Stimulated activated CD4-positive, alpha-beta T cell treated with anti-CD3 and anti-CD28 coated beads, Interleukin-4, amount 100 ng/mL, for 48 hours (primary cell): Measurements from ENCODE around the gene ITGB3BP.

Source experiments
- DNase-seq, 2 donors: peaks; one replicate each; pipeline ENCODE4 v3.0.0-alpha.2; 2020; ENCODE audit warnings: low read depth in 2 of 2

ITGB3BP gene

GRCh38 chr1:63418101-63418500 lies 104.9 kb downstream of the ITGB3BP start:
- DNase-seq = no peak

- no peak for DNase-seq
Observed at GRCh38 chr1:63414691-63415365, 108.2 kb downstream of the ITGB3BP start.

- DNase-seq = no peak
Observed at GRCh38 chr1:63413394-63413793, 109.6 kb downstream of the ITGB3BP start.

GRCh38 chr1:63411066-63411465 lies 112.0 kb downstream of the ITGB3BP start:
- no peak for DNase-seq

- no peak for DNase-seq
Observed at GRCh38 chr1:63408331-63408730, 114.7 kb downstream of the ITGB3BP start.

GRCh38 chr1:63407002-63407401 lies 116.0 kb downstream of the ITGB3BP start:
- no peak for DNase-seq

- no peak for DNase-seq
Observed at GRCh38 chr1:63405987-63406386, 117.0 kb downstream of the ITGB3BP start.

GRCh38 chr1:63405021-63405420 lies 118.0 kb downstream of the ITGB3BP start:
- no peak for DNase-seq

GRCh38 chr1:63403386-63403785 lies 119.6 kb downstream of the ITGB3BP start:
- DNase-seq = no peak

GRCh38 chr1:63401945-63402344 lies 121.1 kb downstream of the ITGB3BP start:
- DNase-seq = no peak
